ENCODE measurements around the gene FZD4.
"Not testable (repeated sequence)": the region's sequence is repeated elsewhere in the genome, so short reads cannot be mapped to it uniquely, and the experiment has no call there.

The FZD4 gene

DNA sequence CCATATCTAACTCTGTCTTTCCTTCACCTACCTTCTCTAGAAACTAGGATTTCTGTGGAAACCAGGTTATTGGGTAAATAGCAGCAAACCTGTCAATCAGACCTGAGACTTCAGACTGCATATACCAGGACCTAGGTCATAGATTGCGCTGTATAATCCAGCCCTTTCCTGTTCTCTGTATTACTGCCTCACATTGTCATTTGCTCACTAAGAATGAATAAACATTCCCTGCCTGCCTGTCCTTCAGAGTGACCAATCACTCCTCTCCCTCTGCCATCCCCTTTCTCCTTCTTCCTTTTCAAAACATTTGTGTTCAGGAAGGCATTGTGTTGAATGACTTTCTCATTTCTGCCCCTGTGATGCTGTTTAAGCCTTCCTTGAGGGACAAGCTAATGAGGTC is 14.1 kb upstream of the FZD4 start:
- DNase-seq (ENCODE audit: extremely low read depth, low read depth), result no peak
- no peak overlapping the region for H3K4me3 ChIP-seq (replicated peaks; ENCODE audit: low read depth, low read length)
- TF ChIP-seq, protein P1, sequence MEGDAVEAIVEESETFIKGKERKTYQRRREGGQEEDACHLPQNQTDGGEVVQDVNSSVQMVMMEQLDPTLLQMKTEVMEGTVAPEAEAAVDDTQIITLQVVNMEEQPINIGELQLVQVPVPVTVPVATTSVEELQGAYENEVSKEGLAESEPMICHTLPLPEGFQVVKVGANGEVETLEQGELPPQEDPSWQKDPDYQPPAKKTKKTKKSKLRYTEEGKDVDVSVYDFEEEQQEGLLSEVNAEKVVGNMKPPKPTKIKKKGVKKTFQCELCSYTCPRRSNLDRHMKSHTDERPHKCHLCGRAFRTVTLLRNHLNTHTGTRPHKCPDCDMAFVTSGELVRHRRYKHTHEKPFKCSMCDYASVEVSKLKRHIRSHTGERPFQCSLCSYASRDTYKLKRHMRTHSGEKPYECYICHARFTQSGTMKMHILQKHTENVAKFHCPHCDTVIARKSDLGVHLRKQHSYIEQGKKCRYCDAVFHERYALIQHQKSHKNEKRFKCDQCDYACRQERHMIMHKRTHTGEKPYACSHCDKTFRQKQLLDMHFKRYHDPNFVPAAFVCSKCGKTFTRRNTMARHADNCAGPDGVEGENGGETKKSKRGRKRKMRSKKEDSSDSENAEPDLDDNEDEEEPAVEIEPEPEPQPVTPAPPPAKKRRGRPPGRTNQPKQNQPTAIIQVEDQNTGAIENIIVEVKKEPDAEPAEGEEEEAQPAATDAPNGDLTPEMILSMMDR (IDR thresholded peaks at IDR 0.05; ENCODE audit: low read depth, low read length, missing control alignments), result no peak

DNA sequence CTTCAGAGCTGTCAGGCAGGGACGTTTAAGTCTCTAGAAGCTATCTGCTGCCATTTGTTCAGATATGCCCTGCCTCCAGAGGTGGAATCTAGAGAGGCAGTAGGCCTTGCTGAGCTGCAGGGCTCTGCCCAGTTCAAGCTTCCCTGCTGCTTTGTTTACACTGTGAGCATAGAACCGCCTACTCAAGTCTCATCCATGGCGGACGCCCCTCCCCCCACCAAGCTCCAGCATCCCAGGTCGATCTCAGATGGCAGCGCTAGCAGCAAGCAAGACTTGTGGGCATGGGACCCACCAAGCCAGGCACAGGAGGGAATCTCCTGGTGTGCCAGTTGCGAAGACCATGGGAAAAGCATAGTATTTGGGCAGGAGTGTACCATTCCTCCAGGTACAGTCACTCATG is 12.4 kb upstream of the FZD4 start:
- not testable (repeated sequence) for DNase-seq (ENCODE audit: extremely low read depth, low read depth); H3K4me3 ChIP-seq (replicated peaks; ENCODE audit: low read depth, low read length)

DNA sequence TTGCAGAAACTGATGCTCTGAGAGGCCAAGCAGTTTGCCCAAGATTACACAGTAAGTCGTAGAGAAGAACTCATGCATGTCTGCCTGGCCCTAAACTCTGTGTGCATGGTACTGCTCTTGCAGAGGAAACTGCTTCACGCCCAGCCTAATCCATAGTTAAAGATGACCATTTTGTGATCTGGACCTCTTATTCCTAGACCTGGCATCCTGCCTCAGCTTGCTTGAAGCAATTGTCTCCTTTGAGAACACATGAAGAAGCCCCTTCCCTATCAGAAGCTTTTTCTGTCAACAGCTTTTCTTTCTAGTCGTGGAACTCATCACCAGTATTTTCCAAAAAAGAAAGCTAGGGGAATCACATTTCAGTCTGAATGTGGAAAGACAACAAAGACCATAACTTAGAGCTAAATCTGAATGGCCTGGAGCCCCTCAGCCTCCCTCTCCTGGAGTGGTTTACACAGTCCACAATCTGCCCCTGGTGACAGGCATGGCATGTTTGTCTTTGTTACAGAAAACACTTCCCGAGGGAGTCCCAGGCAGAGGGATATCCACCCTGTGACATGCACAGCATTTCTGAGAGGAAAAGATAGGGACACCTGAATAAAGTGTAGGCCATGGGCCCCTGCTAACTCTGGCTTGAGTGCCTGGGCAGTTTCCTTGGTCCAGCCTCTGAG is 2.9 kb upstream of the FZD4 start:
- no peak for DNase-seq (ENCODE audit: extremely low read depth, low read depth)
- H3K4me3 ChIP-seq (replicated peaks; ENCODE audit: low read depth, low read length), result no peak overlapping the region
- TF ChIP-seq, protein P1 (IDR thresholded peaks at IDR 0.05; ENCODE audit: low read depth, low read length, missing control alignments), result no peak

DNA sequence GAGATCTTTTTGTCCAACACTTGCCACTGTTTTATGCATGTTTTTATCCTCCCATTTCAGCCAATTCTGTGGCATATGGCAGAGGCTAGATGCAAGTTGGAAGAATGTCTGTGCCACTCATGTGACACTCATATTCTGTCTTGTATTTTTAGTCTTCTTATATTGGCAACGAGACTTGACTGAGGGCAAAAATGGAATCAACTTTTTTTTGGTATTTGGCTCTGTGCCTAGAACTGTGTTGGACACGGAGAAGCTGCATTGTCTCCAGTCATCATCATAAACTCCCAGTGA is 1.7 kb upstream of the FZD4 start:
- H3K4me3 ChIP-seq (replicated peaks; ENCODE audit: low read depth, low read length), result no peak overlapping the region
- no peak for DNase-seq (ENCODE audit: extremely low read depth, low read depth)
- TF ChIP-seq, protein P1 (IDR thresholded peaks at IDR 0.05; ENCODE audit: low read depth, low read length, missing control alignments), result no peak

GRCh38 chr11:86955111-86955360 is 159 bp downstream of the FZD4 start:
- TF ChIP-seq, protein P1 (IDR thresholded peaks at IDR 0.05; ENCODE audit: low read depth, low read length, missing control alignments), result no peak

DNA sequence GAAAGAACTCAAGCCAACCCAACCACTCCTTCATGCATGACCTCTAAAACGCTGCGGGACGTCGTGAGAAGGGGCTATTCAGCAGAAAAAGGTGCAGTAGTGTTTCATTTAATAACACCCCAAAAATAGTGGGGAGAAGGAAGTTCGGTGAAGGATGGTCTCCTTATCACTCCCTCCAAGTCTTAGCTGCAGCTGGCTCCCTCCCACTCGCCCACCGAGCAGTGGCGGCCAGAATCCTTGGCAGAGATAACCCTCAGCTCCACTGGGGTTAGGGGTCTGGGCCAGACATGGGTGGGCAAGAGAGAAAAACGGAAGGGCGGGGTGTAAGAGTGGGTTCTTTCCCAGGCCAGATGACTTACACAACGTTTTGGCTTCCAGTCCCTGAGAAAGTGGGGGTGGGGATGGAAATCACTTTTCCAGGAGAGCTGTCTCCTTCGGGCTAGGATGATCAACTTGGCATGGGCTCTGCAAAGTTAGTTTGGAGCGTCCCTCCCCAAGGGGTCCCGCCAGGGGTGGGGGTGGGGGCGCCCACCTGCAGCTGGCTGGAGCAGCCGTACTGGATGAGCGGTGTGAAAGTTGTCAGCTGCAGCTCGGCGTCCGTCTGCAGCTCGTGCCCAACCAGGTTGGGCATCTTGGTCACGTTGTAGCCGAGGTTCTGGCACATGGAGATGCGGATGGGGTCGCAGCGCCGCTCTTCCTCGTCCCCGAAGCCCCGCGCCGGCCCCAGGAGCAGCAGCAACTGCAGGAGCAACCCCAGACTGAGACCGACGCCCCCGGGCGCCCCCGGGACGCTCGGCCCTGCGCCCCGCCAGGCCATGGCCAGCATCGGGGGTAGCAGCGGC is 705 bp downstream of the FZD4 start:
- no peak for DNase-seq (ENCODE audit: extremely low read depth, low read depth)
- TF ChIP-seq, protein P1 (IDR thresholded peaks at IDR 0.05; ENCODE audit: low read depth, low read length, missing control alignments), result no peak
- H3K4me3 ChIP-seq (replicated peaks; ENCODE audit: low read depth, low read length), result peak overlapping the region; percentile 60

More at GRCh38 chr11:86955111-86955360, 159 bp downstream of the FZD4 start:
- no peak for DNase-seq (ENCODE audit: extremely low read depth, low read depth)
- peak overlapping the region; percentile 60 for H3K4me3 ChIP-seq (replicated peaks; ENCODE audit: low read depth, low read length)

DNA sequence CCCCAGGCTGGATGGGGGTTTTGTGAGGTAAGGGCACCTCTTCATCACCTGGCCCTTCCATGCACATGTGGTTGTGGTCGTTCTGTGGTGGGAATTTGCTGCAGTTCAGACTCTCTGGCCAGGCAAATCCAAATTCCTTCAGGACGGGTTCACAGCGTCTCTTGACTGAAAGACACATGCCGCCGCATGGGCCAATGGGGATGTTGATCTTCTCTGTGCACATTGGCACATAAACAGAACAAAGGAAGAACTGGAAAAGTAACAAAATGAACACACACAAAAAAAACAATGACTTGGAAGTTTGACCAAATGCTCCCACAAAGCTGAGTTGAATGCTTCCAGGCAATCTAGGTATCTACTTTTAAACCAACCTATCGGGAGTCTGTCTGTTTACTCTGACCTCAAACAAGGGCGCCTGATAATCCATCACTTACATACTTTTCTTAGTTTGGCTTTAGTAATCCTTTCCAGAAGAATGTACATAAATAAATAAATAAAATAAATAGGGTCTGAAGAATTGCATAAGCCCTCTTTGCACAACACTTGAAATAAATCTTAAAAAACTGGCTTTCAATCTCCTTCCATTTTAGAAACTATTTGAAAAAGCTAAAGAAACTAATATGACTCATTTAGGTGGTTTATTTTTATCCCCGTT is 2.8 kb downstream of the FZD4 start:
- no peak for DNase-seq (ENCODE audit: extremely low read depth, low read depth)
- H3K4me3 ChIP-seq (replicated peaks; ENCODE audit: low read depth, low read length), result no peak overlapping the region
- TF ChIP-seq, protein P1 (IDR thresholded peaks at IDR 0.05; ENCODE audit: low read depth, low read length, missing control alignments), result no peak
